Activated T-cell treated with anti-CD3 and anti-CD28 coated beads, Interleukin-2, amount 50 U/mL, for 72 hours (primary cell): ENCODE measurements around the gene HIVEP3. TPM values are rescaled to one million over a fixed set of nuclear protein-coding genes. Genes with fewer than 3 reads are reported as not detected.
A peak's percentile ranks its signal among the peaks of the same experiment; 100 is the strongest.

Source experiments
- ATAC-seq, 2 donors: fragments of 150-1000 bp; cut with Tn5 transposase; replicated peaks in 1 of 2; 2 replicates each; pipeline ENCODE4 v1.10.0; 2021; ENCODE audit warnings: moderate library complexity in 2 of 2, mild to moderate bottlenecking in 1 of 2
- DNase-seq, 2 donors: peaks; one replicate each; pipeline ENCODE4 v3.0.0; 2021 to 2022; ENCODE audit warnings: mixed read lengths in 1 of 2
- H3K27ac Mint-ChIP-seq: one replicate; pipeline ENCODE4 v1.8.0; 2022; ENCODE audit warnings: mild to moderate bottlenecking, moderate library complexity, mixed read lengths
- H3K27me3 Mint-ChIP-seq: one replicate; pipeline ENCODE4 v1.8.0; 2022; ENCODE audit warnings: low read depth, mixed read lengths
- H3K36me3 Mint-ChIP-seq, 2 donors: one replicate each; pipeline ENCODE4 v1.8.0; 2022; ENCODE audit warnings: mixed read lengths in 2 of 2, mild to moderate bottlenecking in 1 of 2; ENCODE audit not compliant: insufficient read depth in 2 of 2
- H3K4me1 Mint-ChIP-seq: one replicate; pipeline ENCODE4 v1.8.0; 2022; ENCODE audit warnings: low read depth, mixed read lengths
- H3K4me3 Mint-ChIP-seq, 2 donors: one replicate each; pipeline ENCODE4 v1.8.0; 2022; ENCODE audit warnings: mild to moderate bottlenecking in 2 of 2, mixed read lengths in 2 of 2, moderate library complexity in 2 of 2
- H3K9me3 Mint-ChIP-seq, 2 donors: one replicate each; pipeline ENCODE4 v1.8.0; 2022; ENCODE audit warnings: mixed read lengths in 2 of 2
- total RNA-seq, 2 donors: library from RNA; stranded (reverse); gene quantifications; one replicate each; pipeline ENCODE4 v1.2.3, GENCODE V29; 2022

HIVEP3 gene
- total RNA-seq, 2 donors from 2014 or later = 22.8 to 29.2 TPM

DNA sequence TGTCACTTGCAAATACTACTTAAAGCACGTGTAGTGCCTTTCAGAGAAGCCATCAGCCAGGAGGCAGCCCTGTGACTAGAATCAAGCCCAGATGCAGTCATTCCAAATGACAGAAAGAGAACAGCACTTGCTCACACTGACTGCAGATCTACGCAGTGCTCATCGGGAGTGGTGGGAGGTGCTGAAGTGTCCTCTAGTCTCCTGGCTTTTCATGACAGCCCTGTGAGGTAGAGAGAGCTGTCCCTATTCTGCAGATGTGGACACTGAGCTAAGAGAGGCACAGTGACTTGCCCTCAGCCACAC, 371.9 kb downstream of the HIVEP3 start:
- Mint-ChIP-seq H3K9me3 (peaks cover under 1 to 6% of the 10 kb centered on the region in 2 donors), H3K27ac (no peak overlapping the region), H3K4me1 (no peaks in the 10 kb centered on the region), H3K4me3 (no peak overlapping the region), H3K27me3 (no peaks in the 10 kb centered on the region), H3K36me3 (peaks cover 9 to 35% of the 10 kb centered on the region in 2 donors)
- no peak for ATAC-seq
- DNase-seq = no peak

- ATAC-seq (peak in 1 of 2 donors; percentile 14), DNase-seq (no peak)
- H3K9me3 Mint-ChIP-seq = peaks cover 0 to 5% of the 10 kb centered on the region in 2 donors
- H3K36me3 Mint-ChIP-seq = peaks cover 9 to 32% of the 10 kb centered on the region in 2 donors
- H3K27me3 Mint-ChIP-seq = no peaks in the 10 kb centered on the region
- no peak overlapping the region for H3K27ac Mint-ChIP-seq
- H3K4me3 Mint-ChIP-seq = no peak overlapping the region
- H3K4me1 Mint-ChIP-seq = no peaks in the 10 kb centered on the region
These were observed 372.5 kb downstream of the HIVEP3 start for GRCh38 chr1:41545996-41546832.

- H3K27ac Mint-ChIP-seq = no peak overlapping the region
- H3K9me3 Mint-ChIP-seq = peaks cover 0 to 4% of the 10 kb centered on the region in 2 donors
- no peak for ATAC-seq
- peaks cover 9 to 20% of the 10 kb centered on the region in 2 donors for H3K36me3 Mint-ChIP-seq
- no peaks in the 10 kb centered on the region for H3K4me1 Mint-ChIP-seq
- H3K4me3 Mint-ChIP-seq = no peak overlapping the region
- DNase-seq = no peak
- no peaks in the 10 kb centered on the region for H3K27me3 Mint-ChIP-seq
These were observed 376.4 kb downstream of the HIVEP3 start for GRCh38 chr1:41542196-41542930.

- Mint-ChIP-seq H3K27ac (peak overlapping the region; percentile 11), H3K9me3 (peaks cover 0 to 4% of the 10 kb centered on the region in 2 donors), H3K4me1 (no peaks in the 10 kb centered on the region), H3K36me3 (peaks cover 9 to 17% of the 10 kb centered on the region in 2 donors), H3K27me3 (no peaks in the 10 kb centered on the region), H3K4me3 (no peak overlapping the region)
- DNase-seq (no peak), ATAC-seq (no peak)
These were observed 377.1 kb downstream of the HIVEP3 start for GRCh38 chr1:41541592-41541952.

- H3K9me3 Mint-ChIP-seq = peaks cover 0 to 4% of the 10 kb centered on the region in 2 donors
- H3K36me3 Mint-ChIP-seq = peaks cover 9 to 17% of the 10 kb centered on the region in 2 donors
- no peaks in the 10 kb centered on the region for H3K27me3 Mint-ChIP-seq
- H3K27ac Mint-ChIP-seq = peak overlapping the region; percentile 11
- no peak for ATAC-seq
- H3K4me3 Mint-ChIP-seq = no peak overlapping the region
- DNase-seq = no peak
- H3K4me1 Mint-ChIP-seq = no peaks in the 10 kb centered on the region
These were observed 377.7 kb downstream of the HIVEP3 start for GRCh38 chr1:41540886-41541591.

DNA sequence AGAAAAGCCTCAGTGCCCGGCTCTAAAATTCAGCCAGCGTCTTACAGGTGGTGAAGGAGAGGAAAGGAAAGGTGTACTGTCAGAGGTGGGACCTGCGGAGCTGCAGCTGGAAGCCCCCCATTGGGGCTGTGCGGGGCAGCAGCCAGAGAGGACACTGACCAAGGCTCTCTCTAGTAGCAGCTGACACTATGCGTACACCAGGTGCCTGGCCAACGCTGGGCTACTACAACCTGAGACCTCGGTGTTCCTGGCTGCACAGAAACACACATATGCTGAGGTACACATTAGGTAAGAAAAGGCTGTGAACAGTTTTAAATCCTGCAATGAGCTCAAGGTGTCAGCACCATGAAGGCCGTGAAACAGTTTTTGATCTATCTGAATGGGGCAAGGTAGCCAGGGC, 378.7 kb downstream of the HIVEP3 start:
- H3K27ac Mint-ChIP-seq = peak overlapping the region; percentile 11

DNA sequence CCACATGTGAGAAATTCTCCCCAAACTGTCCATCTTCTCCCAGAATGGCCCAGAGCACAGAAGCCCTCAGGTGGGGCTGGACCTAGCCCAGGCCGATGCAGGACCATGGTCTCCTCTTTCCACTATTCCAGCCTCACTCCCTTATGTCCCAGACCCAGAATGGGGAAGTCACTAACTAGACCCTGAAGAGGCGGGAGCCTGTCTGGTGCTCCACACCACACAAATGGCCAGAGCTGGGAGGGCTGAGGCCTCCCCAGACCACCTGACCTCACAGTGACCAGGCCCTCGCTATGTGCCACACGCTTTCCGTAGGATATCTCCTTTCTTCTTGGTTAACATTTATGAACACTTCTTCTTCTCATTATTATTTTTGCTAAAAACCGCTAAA, 379.3 kb downstream of the HIVEP3 start:
- peaks cover 2 to 20% of the 10 kb centered on the region in 2 donors for H3K36me3 Mint-ChIP-seq
- no peaks in the 10 kb centered on the region for H3K27me3 Mint-ChIP-seq
- DNase-seq (no peak), ATAC-seq (no peak)
- no peaks in the 10 kb centered on the region for H3K4me1 Mint-ChIP-seq
- no peak overlapping the region for H3K27ac Mint-ChIP-seq
- no peaks in the 10 kb centered on the region for H3K9me3 Mint-ChIP-seq
- H3K4me3 Mint-ChIP-seq = no peak overlapping the region

More for the DNA sequence above, 378.7 kb downstream of the HIVEP3 start:
- H3K27me3 Mint-ChIP-seq = no peaks in the 10 kb centered on the region
- H3K36me3 Mint-ChIP-seq = peaks cover 4 to 19% of the 10 kb centered on the region in 2 donors
- no peak overlapping the region for H3K4me3 Mint-ChIP-seq
- ATAC-seq (no peak), DNase-seq (no peak)
- H3K4me1 Mint-ChIP-seq = no peaks in the 10 kb centered on the region
- H3K9me3 Mint-ChIP-seq = no peaks in the 10 kb centered on the region

DNA sequence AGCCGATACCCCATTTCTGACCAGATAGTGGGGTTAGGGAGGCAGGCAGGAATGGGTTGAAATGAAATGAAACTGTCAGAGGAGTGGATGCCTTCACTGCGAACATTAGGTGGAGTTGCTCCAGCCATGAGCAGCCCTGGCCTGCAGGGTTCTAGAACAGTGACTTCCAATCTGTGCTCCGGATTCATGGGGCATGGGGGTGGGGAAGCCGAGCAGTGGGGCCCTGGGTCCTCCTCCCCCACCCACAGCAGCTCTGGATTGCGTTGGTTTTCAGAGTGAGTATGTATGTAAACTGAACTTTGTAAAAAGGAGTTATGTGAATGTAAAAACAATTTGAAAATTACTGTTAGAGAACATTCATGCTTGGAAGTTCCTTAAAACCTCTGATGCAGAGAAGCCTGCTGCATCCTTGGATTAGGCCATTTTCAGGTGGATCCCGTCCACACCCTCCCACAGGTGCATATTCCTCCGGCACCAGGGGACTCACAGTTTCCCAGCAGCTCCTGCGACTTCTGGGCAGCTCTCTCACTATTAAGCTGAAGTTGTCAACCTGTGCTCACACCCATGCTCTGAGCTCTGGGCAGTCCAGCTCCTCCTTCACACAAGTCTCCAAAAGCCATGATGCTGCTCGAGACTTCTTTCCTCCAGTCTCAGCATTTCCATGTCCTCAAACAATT, 379.8 kb downstream of the HIVEP3 start:
- peaks cover 2 to 24% of the 10 kb centered on the region in 2 donors for H3K36me3 Mint-ChIP-seq
- H3K9me3 Mint-ChIP-seq = no peaks in the 10 kb centered on the region
- no peaks in the 10 kb centered on the region for H3K4me1 Mint-ChIP-seq
- ATAC-seq (no peak), DNase-seq (no peak)
- H3K27ac Mint-ChIP-seq = no peak overlapping the region
- no peak overlapping the region for H3K4me3 Mint-ChIP-seq
- H3K27me3 Mint-ChIP-seq = no peaks in the 10 kb centered on the region

- ATAC-seq = no peak
- no peaks in the 10 kb centered on the region for H3K4me1 Mint-ChIP-seq
- H3K9me3 Mint-ChIP-seq = no peaks in the 10 kb centered on the region
- no peaks in the 10 kb centered on the region for H3K27me3 Mint-ChIP-seq
- H3K27ac Mint-ChIP-seq = no peak overlapping the region
- no peak overlapping the region for H3K4me3 Mint-ChIP-seq
- DNase-seq = no peak
- peaks cover 2 to 22% of the 10 kb centered on the region in 2 donors for H3K36me3 Mint-ChIP-seq
These were observed 380.9 kb downstream of the HIVEP3 start for GRCh38 chr1:41537788-41538351.

- no peak for ATAC-seq
- no peak overlapping the region for H3K27ac Mint-ChIP-seq
- no peak for DNase-seq
- no peaks in the 10 kb centered on the region for H3K4me1 Mint-ChIP-seq
- no peaks in the 10 kb centered on the region for H3K27me3 Mint-ChIP-seq
- H3K36me3 Mint-ChIP-seq = peaks cover 2 to 24% of the 10 kb centered on the region in 2 donors
- H3K9me3 Mint-ChIP-seq = no peaks in the 10 kb centered on the region
- no peak overlapping the region for H3K4me3 Mint-ChIP-seq
These were observed 381.5 kb downstream of the HIVEP3 start for GRCh38 chr1:41537251-41537650.

- ATAC-seq = no peak
These were observed 382.3 kb downstream of the HIVEP3 start for GRCh38 chr1:41536361-41536802.

DNA sequence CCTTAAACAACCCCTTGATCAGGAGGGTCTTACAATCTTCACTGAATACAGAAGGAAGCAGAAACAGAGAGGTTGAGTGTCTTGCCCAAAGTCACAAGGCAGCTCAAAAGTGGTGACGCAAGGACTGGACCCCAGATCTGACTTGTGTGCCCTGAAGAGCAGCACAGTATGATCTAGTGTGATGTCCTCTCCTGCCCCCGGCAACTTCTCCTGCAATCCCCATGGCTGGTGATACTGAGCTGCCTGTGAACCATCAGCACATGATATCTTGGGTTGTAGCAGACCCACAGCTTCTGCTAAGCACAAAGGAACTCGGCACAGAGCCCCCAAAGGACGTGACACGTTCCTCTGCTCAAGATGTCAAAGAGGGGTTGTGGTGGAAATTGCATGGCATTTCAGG, 383.0 kb downstream of the HIVEP3 start:
- peaks cover 0 to 5% of the 10 kb centered on the region in 2 donors for H3K9me3 Mint-ChIP-seq
- H3K27ac Mint-ChIP-seq = no peak overlapping the region
- no peaks in the 10 kb centered on the region for H3K4me1 Mint-ChIP-seq
- no peak overlapping the region for H3K4me3 Mint-ChIP-seq
- ATAC-seq (no peak), DNase-seq (no peak)
- peaks cover 2 to 27% of the 10 kb centered on the region in 2 donors for H3K36me3 Mint-ChIP-seq
- no peaks in the 10 kb centered on the region for H3K27me3 Mint-ChIP-seq

More at GRCh38 chr1:41536361-41536802, 382.3 kb downstream of the HIVEP3 start:
- H3K9me3 Mint-ChIP-seq = no peaks in the 10 kb centered on the region
- no peak overlapping the region for H3K27ac Mint-ChIP-seq
- no peak for DNase-seq
- no peaks in the 10 kb centered on the region for H3K27me3 Mint-ChIP-seq
- H3K4me3 Mint-ChIP-seq = no peak overlapping the region
- H3K4me1 Mint-ChIP-seq = no peaks in the 10 kb centered on the region
- H3K36me3 Mint-ChIP-seq = peaks cover 2 to 22% of the 10 kb centered on the region in 2 donors
